IMR-90 (cell line): ENCODE measurements around the gene ADAMTS9. TPM values are rescaled to one million over a fixed set of nuclear protein-coding genes. Genes with fewer than 3 reads are reported as not detected.
A peak's percentile ranks its signal among the peaks of the same experiment; 100 is the strongest.

Source experiments
- ATAC-seq: fragments of 200-7000 bp; cut with Tn5 transposase; 2 replicates; pipeline ENCODE4 v1.9.1; 2020; ENCODE audit warnings: low read depth, mild to moderate bottlenecking, moderate library complexity
- BruUV-seq: library from RNA; stranded (reverse); fragments of 400-500 nt; replicated peaks from 2 replicates; lab custom pipeline; 2021; lab: Mats Ljungman, UMichigan
- CTCF ChIA-PET: fragments of 300-600 bp; formaldehyde crosslinking; extraction: SDS; loops from one replicate; lab custom pipeline; 2021; ENCODE audit warnings: antibody characterized with exemption; lab: Yijun Ruan, JAX
- POLR2A ChIA-PET: fragments of 300-600 bp; sonication (Branson Sonifier 250); formaldehyde crosslinking; loops from one replicate; lab custom pipeline; 2022; ENCODE audit warnings: antibody characterized with exemption; ENCODE audit not compliant: unreplicated experiment; lab: Charles Lee
- DNase-seq: peaks from one replicate; pipeline ENCODE4 v3.0.0; 2013
- H2AFZ ChIP-seq: replicated peaks from 2 replicates; pipeline ENCODE3; 2013; ENCODE audit warnings: low read length, mild to moderate bottlenecking; ENCODE audit not compliant: poor library complexity
- H2AK5ac ChIP-seq: 2 replicates; pipeline ENCODE4 v1.6.1; 2013; ENCODE audit warnings: low read depth, low read length, inconsistent platforms
- H2AK9ac ChIP-seq: replicated peaks from 2 replicates; pipeline ENCODE3; 2013; ENCODE audit warnings: mild to moderate bottlenecking, low read depth, low read length, moderate library complexity; ENCODE audit not compliant: poor library complexity
- H2BK120ac ChIP-seq: 2 replicates; pipeline ENCODE4 v1.6.1; 2013; ENCODE audit warnings: low read depth, low read length, inconsistent platforms
- H2BK15ac ChIP-seq: 3 replicates; pipeline ENCODE4 v1.6.1; 2013; ENCODE audit warnings: low read depth, low read length, inconsistent platforms
- H2BK20ac ChIP-seq: 2 replicates; pipeline ENCODE4 v1.6.1; 2013; ENCODE audit warnings: low read depth, mild to moderate bottlenecking, inconsistent platforms, low read length, moderate library complexity
- H2BK5ac ChIP-seq: 2 replicates; pipeline ENCODE4 v1.6.1; 2013; ENCODE audit warnings: mild to moderate bottlenecking, low read depth, low read length, inconsistent platforms; ENCODE audit not compliant: poor library complexity, severe bottlenecking
- H3K14ac ChIP-seq: replicated peaks from 2 replicates; pipeline ENCODE4 v1.6.1; 2013; ENCODE audit warnings: low read depth, low read length, inconsistent platforms
- H3K18ac ChIP-seq: 2 replicates; pipeline ENCODE4 v1.6.1; 2013; ENCODE audit warnings: low read depth, low read length, control low read depth
- H3K23ac ChIP-seq: 2 replicates; pipeline ENCODE4 v1.6.1; 2013; ENCODE audit warnings: low read depth, low read length, inconsistent platforms
- H3K27ac ChIP-seq: 2 replicates; pipeline ENCODE4 v1.5.1; 2013; ENCODE audit warnings: mild to moderate bottlenecking, control low read depth, low read length; ENCODE audit not compliant: insufficient read depth
- H3K27me3 ChIP-seq: 2 replicates; pipeline ENCODE4 v1.6.1; 2013; ENCODE audit warnings: low read length; ENCODE audit not compliant: control insufficient read depth, insufficient read depth
- H3K36me3 ChIP-seq: 2 replicates; pipeline ENCODE4 v1.6.1; 2013; ENCODE audit warnings: low read length, mixed read lengths; ENCODE audit not compliant: control insufficient read depth, insufficient read depth
- H3K4ac ChIP-seq: 2 replicates; pipeline ENCODE4 v1.6.1; 2013; ENCODE audit warnings: low read depth, low read length, inconsistent platforms
- H3K4me1 ChIP-seq: 2 replicates; pipeline ENCODE4 v1.6.1; 2013; ENCODE audit warnings: low read length, mixed read lengths; ENCODE audit not compliant: control insufficient read depth, insufficient read depth
- H3K4me2 ChIP-seq: 2 replicates; pipeline ENCODE4 v1.6.1; 2013; ENCODE audit warnings: low read depth, mild to moderate bottlenecking, control low read depth, low read length, moderate library complexity
- H3K4me3 ChIP-seq: 2 replicates; pipeline ENCODE4 v1.5.1; 2013; ENCODE audit warnings: low read depth, mild to moderate bottlenecking, control low read depth, low read length, moderate library complexity; ENCODE audit not compliant: insufficient read depth
- H3K56ac ChIP-seq: 2 replicates; pipeline ENCODE4 v1.6.1; 2013; ENCODE audit warnings: low read length, inconsistent platforms; ENCODE audit not compliant: insufficient read depth; ENCODE audit errors: extremely low read depth
- H3K79me1 ChIP-seq, 2 experiments: 2 replicates each; pipeline ENCODE4 v1.6.1; 2013; ENCODE audit warnings: low read length in 2 of 2, inconsistent platforms in 1 of 2, low read depth in 1 of 2
- H3K9ac ChIP-seq: 2 replicates; pipeline ENCODE4 v1.6.1; 2013; ENCODE audit warnings: low read depth, low read length, control low read depth
- H3K9me1 ChIP-seq: 2 replicates; pipeline ENCODE4 v1.6.1; 2013; ENCODE audit warnings: low read length, inconsistent platforms; ENCODE audit not compliant: insufficient read depth
- H3K9me3 ChIP-seq: 2 replicates; pipeline ENCODE4 v1.6.1; 2013; ENCODE audit warnings: low read length; ENCODE audit not compliant: control insufficient read depth, insufficient read depth
- H4K20me1 ChIP-seq: 2 replicates; pipeline ENCODE4 v1.6.1; 2013; ENCODE audit warnings: low read length, inconsistent platforms; ENCODE audit not compliant: insufficient read depth
- H4K5ac ChIP-seq: 2 replicates; pipeline ENCODE4 v1.6.1; 2013; ENCODE audit warnings: mild to moderate bottlenecking, low read depth, low read length, control low read depth
- H4K8ac ChIP-seq, 2 experiments: 2 replicates each; pipeline ENCODE4 v1.6.1; 2013; ENCODE audit warnings: low read depth in 2 of 2, low read length in 2 of 2, control low read depth in 1 of 2, inconsistent platforms in 1 of 2
- H4K91ac ChIP-seq: 2 replicates; pipeline ENCODE4 v1.6.1; 2013; ENCODE audit warnings: low read depth, low read length, inconsistent platforms; ENCODE audit not compliant: insufficient read depth
- BHLHE40 ChIP-seq: fragments of 150-350 bp; IDR thresholded peaks from 2 replicates; pipeline ENCODE4 v1.6.1; 2016; ENCODE audit warnings: mild to moderate bottlenecking, low read depth, low read length
- CHD1 ChIP-seq: IDR thresholded peaks from 2 replicates; pipeline ENCODE4 v1.6.1; 2012; ENCODE audit warnings: low read depth, low read length, improper control_type of control experiment
- CTCF ChIP-seq: conservative IDR thresholded peaks from 2 replicates; pipeline ENCODE4 v1.5.1; 2012; ENCODE audit warnings: mild to moderate bottlenecking, low read depth, low read length, improper control_type of control experiment
- ELK1 ChIP-seq: fragments of 150-350 bp; IDR thresholded peaks from 2 replicates; pipeline ENCODE4 v1.6.1; 2016; ENCODE audit warnings: low read depth, mild to moderate bottlenecking, low read length, moderate library complexity, borderline replicate concordance
- RAD21 ChIP-seq: IDR thresholded peaks from 2 replicates; pipeline ENCODE4 v1.6.1; 2012; ENCODE audit warnings: low read length, improper control_type of control experiment
- SMC3 ChIP-seq: fragments of 150-350 bp; IDR thresholded peaks from 2 replicates; pipeline ENCODE4 v1.6.1; 2016; ENCODE audit warnings: low read depth, mild to moderate bottlenecking, antibody characterized with exemption, low read length, moderate library complexity
- WGBS, 2 experiments: methylation state at CpG; one replicate each; pipeline versions ENCODE4 v1.1.5 to v1.1.7; 2013; ENCODE audit warnings: missing lambda C conversion rate in 2 of 2; ENCODE audit not compliant: insufficient read length in 1 of 2; ENCODE audit errors: extremely low coverage in 2 of 2; 5-methylcytosine and 5-hydroxymethylcytosine counted together
- dilution Hi-C: fragments of 300-500 bp; cut with HindIII; formaldehyde crosslinking; loops from one replicate; pipeline ENCODE4 v1.14.3; 2018; ENCODE audit warnings: low sequenced_read_pairs; ENCODE audit not compliant: unreplicated experiment
- in situ Hi-C: fragments of 300-500 bp; cut with MboI; formaldehyde crosslinking; loops from 3 replicates; pipeline ENCODE4 v1.14.3; 2019; ENCODE audit warnings: low sequenced_read_pairs, inconsistent platforms, mixed read lengths
- intact Hi-C: fragments of 100-400 bp; cut with micrococcal nuclease; formaldehyde crosslinking; loops from 2 replicates; pipeline ENCODE4 v1.10.0; 2022
- polyA plus RNA-seq, 3 experiments: library from polyadenylated mRNA; depleted of rRNA; stranded (reverse); fragments of >200 nt; gene quantifications; 2 replicates each; pipeline ENCODE4 v1.2.3, GENCODE V29; 2012; ENCODE audit warnings: low replicate concordance in 1 of 3
- total RNA-seq: library from RNA; depleted of rRNA; stranded (reverse); fragments of >200 nt; gene quantifications from 2 replicates; pipeline ENCODE4 v1.2.3, GENCODE V29; 2012

The ADAMTS9 gene
- total and polyA plus RNA-seq, 2 of the 4 experiments (the other 2 are of a cell fraction) = 0.55 to 1.1 TPM

- TF ChIP-seq CHD1 = no peak
- no peak for TF ChIP-seq BHLHE40
- TF ChIP-seq RAD21 = peak; percentile 92
These were observed 154.0 kb downstream of the ADAMTS9 start (continued) for GRCh38 chr3:64533617-64534317.

- H4K5ac ChIP-seq = peak overlapping the region; percentile 64; the same call in 1 of the 2 replicates
- peak; percentile 66 for ATAC-seq
- POLR2A ChIA-PET = interaction anchor here (0.6 kb wide), 2 partner anchors 90 to 1253 kb away, joined by 4 to 21 read pairs; no protein-coding TSS in a partner anchor
These were observed 157.3 kb downstream of the ADAMTS9 start for GRCh38 chr3:64530434-64531049.

More at GRCh38 chr3:64530434-64531049, 157.3 kb downstream of the ADAMTS9 start:
- H3K4me1 ChIP-seq = peaks cover 3% of the 10 kb centered on the region; the same call in 1 of the 2 replicates
- no peaks in the 10 kb centered on the region; the same call in 1 of the 2 replicates for H3K27me3 ChIP-seq
- intact Hi-C loops = loop anchor here (2.0 to 10.0 kb wide), 4 partner anchors 814 to 1222 kb away; no protein-coding TSS in a partner anchor
- H3K4me2 ChIP-seq = no peak overlapping the region
- H3K79me1 ChIP-seq = no peaks in the 10 kb centered on the region
- H4K20me1 ChIP-seq = no peaks in the 10 kb centered on the region
- no CpG with 5 or more reads among the region's 8 CpGs for WGBS, 2 experiments
- H2AK5ac ChIP-seq = no peak overlapping the region
- in situ Hi-C loops = loop anchor here (10.0 to 25.0 kb wide), 4 partner anchors 714 to 1657 kb away; no protein-coding TSS in a partner anchor
- no peak overlapping the region for H3K23ac ChIP-seq
- H4K8ac ChIP-seq = peak overlapping the region; percentile 62 to 64; a peak in 1 of 4 replicates
- 0 out of 2 replicates have a peak overlapping the region, but pooled peaks have one; percentile 22 for H3K27ac ChIP-seq
- no TSS peak for BruUV-seq
- H3K18ac ChIP-seq = peak overlapping the region; percentile 10; the same call in 1 of the 2 replicates
- no peak overlapping the region for H3K14ac ChIP-seq
- no peak overlapping the region for H2AK9ac ChIP-seq
- H2AFZ ChIP-seq = no peak overlapping the region
- H3K36me3 ChIP-seq = peaks cover 5% of the 10 kb centered on the region
- H3K9ac ChIP-seq = no peak overlapping the region
- H2BK120ac ChIP-seq = peak overlapping the region; percentile 77
- no peak overlapping the region for H2BK20ac ChIP-seq
- H3K4ac ChIP-seq = no peak overlapping the region
- 0 out of 2 replicates have a peak, but pooled peaks cover 2% of the 10 kb centered on the region for H3K9me1 ChIP-seq
- no peak overlapping the region for H3K4me3 ChIP-seq
- dilution Hi-C loops = no loop called here
- CTCF ChIA-PET = interaction anchor here (0.6 to 1.9 kb wide), 18 partner anchors 11 to 1221 kb away, joined by 3 to 10 read pairs (median 4); partner anchors contain the start of gene PSMD6
- 0 out of 2 replicates have a peak overlapping the region, but pooled peaks have one; percentile 52 for H4K91ac ChIP-seq
- TF ChIP-seq SMC3 (peak; percentile 20; the same call in 1 of the 2 replicates), RAD21 (peak; percentile 47), CTCF (peak; percentile 70), ELK1 (no peak)
- H2BK5ac ChIP-seq = no peak overlapping the region
- no peaks in the 10 kb centered on the region for H3K9me3 ChIP-seq
- DNase-seq = peak; percentile 50
- no peak overlapping the region; the same call in 2 of the 3 replicates for H2BK15ac ChIP-seq
- no peak overlapping the region for H3K56ac ChIP-seq
